Keratinocyte (primary cell): Measurements from ENCODE around the gene OR13A1.

ENCODE experiments used
- EZH2 ChIP-seq: IDR thresholded peaks from one replicate; pipeline ENCODE4 v1.6.1; 2012; ENCODE audit warnings: inconsistent platforms, mild to moderate bottlenecking, low read length, moderate library complexity
- TF ChIP-seq, protein P1 (sequence below), 3 experiments: IDR thresholded peaks in 1 of 3; conservative IDR thresholded peaks in 1 of 3; optimal IDR thresholded peaks in 1 of 3; 2 replicates in 2 of 3; 3 replicates in 1 of 3; pipeline versions ENCODE3 to v1.5.1; 2011; ENCODE audit warnings: low read length in 3 of 3, mild to moderate bottlenecking in 3 of 3, moderate library complexity in 2 of 3, control low read depth in 1 of 3, inconsistent platforms in 1 of 3; ENCODE audit not compliant: insufficient read depth in 2 of 3; ENCODE audit errors: extremely low read depth in 1 of 3

DNA sequence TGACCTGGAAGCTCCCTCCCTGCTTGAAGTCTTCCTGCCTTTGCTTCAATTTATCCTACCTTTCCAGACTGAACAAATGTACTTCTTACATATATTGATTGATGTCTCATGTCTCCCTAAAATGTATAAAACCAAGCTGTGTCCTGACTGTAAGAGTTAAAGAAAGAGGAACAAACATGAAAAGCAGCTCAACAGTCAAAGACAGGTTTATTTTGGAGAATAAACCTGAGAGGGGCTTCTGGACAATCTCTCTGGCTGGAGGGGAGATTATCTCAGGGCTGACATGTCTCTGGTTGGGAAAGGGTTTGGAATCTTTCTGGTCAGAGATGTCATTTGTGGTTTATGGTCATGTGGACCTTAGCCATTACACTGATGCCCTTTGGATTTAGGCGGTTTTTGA lies 41.0 kb downstream of the OR13A1 start:
- TF ChIP-seq, protein P1, sequence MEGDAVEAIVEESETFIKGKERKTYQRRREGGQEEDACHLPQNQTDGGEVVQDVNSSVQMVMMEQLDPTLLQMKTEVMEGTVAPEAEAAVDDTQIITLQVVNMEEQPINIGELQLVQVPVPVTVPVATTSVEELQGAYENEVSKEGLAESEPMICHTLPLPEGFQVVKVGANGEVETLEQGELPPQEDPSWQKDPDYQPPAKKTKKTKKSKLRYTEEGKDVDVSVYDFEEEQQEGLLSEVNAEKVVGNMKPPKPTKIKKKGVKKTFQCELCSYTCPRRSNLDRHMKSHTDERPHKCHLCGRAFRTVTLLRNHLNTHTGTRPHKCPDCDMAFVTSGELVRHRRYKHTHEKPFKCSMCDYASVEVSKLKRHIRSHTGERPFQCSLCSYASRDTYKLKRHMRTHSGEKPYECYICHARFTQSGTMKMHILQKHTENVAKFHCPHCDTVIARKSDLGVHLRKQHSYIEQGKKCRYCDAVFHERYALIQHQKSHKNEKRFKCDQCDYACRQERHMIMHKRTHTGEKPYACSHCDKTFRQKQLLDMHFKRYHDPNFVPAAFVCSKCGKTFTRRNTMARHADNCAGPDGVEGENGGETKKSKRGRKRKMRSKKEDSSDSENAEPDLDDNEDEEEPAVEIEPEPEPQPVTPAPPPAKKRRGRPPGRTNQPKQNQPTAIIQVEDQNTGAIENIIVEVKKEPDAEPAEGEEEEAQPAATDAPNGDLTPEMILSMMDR (optimal IDR thresholded peaks at IDR 0.05 in 1 of 3, IDR thresholded peaks at IDR 0.05 in 1 of 3, conservative IDR thresholded peaks at IDR 0.05 in 1 of 3; ENCODE audit: extremely low read depth in 1 of 3, insufficient read depth in 2 of 3, low read length in 3 of 3), result no peak
- TF ChIP-seq EZH2, result no peak
